GM19328 (cell line): Measurements from ENCODE around the gene SPINK4.
A peak's percentile ranks its signal among the peaks of the same experiment; 100 is the strongest.

Experiments
- ATAC-seq: cut with Tn5 transposase; IDR thresholded peaks from one replicate; pipeline ENCODE4 v1.9.1; 2021; ENCODE audit warnings: mild to moderate bottlenecking, moderate library complexity; ENCODE audit not compliant: unreplicated experiment

Gene SPINK4

GRCh38 chr9:33239921-33240320, at the start of gene SPINK4:
SPINK4 (plus strand) TSS chr9:33240167; CDS start chr9:33240209, 42 bp downstream.
- no peak for ATAC-seq

DNA sequence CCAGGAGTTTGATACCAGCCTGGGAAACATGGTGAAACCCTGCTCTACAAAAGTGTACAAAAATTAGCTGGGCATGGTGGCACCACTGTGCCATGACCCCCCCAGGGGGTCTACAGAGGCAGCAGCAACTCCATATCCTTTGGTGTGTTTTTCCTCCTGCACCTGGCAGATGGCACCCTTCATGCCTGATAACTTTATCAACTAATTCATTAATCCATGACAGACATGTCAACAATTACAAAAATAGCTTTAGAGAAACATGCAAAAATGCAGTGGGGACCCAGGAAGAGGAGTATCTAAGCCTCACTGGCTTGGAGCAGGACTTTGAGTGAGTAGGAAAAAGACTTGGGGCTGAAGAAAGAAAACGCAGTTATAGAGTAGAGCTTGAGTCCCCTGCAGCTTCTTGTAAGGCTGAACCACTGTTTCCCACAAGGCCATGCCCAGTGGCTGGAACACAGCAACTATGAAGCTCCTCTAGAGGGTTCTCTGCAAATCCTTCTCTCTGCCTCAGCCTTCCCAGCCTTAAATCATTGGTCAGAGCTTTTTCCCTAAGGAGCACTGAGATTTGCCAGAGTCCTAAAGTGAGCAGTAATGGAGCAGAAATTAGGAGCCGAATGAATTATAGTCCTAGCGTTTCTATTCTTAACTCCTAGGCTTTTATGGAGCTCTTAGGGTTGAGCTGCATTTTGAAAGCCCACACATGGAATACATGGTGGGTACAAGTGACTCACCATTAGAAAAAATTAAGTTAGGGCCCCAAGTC, 47.3 kb upstream of the SPINK4 start:
- no peak for ATAC-seq

DNA sequence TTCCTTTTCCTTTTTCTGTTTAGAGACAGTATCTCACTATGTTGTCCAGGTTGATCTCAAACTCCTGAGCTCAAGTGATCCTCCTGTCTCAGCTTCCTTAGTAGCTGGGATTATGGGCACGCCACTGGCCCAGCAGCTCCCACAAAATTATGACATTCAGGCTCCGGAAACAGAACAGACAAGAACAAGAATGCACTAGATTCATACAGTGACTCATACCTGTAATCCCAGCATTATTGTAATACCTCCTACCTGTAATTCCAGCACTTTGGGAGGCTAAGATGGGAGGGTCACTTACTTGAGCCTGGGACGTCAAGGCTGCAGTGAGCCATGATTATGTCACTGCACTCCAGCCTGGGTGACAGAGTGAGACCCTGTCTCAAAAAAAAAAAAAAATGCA, 46.1 kb upstream of the SPINK4 start:
- ATAC-seq, result no peak

DNA sequence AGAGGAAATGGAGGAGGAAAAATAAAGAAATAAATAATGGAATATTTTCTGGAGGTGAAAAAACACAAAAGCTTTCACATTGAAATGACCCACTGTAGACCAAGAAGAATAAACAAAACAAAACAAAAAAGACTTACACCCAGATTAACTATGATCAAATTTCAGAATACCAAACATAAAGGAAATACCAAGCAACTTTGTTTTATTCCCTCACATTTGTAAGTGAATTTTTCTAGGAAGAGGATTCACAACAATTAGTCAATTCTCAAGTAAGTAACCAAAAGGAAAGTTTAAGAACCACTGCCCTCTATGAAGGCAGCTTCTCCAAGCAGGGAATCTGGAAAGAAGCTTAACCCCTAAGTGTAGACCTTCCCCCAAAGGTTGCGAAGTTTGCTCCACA, 43.2 kb upstream of the SPINK4 start:
- ATAC-seq, result no peak

DNA sequence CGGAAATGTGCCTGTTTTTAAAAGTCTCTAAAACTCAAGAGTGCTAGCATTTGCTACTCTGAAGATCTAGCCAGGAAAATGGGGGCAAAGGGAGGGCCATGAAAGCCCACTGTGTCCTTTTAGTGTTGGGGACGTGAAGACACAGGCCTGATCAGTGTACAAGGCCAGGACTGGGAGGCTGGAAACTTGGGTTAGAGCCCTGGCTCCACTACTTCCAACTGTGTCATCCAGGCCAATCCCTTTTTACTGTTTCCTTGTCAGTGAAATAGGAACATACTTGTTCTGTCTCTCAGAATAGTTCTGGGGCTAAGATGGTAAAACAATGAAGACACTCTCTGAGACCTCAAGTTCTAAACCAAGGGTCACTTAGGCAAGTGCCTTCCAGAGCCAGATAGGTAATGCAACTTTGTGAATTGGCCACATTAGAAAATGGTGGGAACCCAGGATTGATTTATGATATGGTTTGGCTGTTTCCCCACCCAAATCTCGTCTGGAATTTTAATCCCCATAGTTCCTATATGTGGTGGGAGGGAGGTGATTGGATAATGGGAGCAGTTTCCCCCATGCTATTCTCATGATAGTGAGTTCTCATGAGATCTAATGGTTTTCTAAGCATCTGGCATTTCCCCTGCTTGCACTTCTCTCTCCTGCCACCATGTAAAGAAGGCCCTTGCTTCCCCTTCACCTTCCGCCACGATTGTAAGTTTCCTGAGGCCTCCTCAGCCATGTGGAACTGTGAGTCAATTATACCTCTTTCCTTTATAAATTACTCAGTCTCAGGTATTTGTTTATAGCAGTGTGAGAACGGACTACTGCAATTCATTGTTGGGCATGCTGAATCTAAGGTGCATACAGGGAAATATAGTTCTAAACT, 42.5 kb upstream of the SPINK4 start:
- no peak for ATAC-seq

GRCh38 chr9:33198165-33198564, 41.8 kb upstream of the SPINK4 start:
- no peak for ATAC-seq

DNA sequence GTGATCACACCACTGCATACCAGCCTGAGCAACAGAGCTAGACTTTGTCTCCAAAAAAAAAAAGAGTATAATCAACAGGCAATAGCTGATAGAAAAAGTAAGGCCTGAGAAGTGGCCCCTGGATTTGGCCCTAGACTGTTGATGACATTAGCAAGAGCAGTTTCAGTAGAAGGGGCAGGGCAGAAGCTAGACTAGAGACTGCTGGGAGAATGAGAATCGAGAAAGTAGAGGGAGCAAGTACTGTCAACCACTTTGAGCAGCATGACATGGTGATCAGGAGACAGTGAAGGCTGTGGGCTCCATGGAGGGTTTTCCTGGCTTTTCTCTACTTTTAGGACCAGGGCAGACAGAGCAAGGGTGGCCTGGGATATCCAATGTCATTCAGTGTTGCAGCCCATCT, 37.9 kb upstream of the SPINK4 start:
- ATAC-seq, result peak; percentile 34

- peak; percentile 99 for ATAC-seq
These were observed 37.3 kb upstream of the SPINK4 start for GRCh38 chr9:33202552-33203201.

DNA sequence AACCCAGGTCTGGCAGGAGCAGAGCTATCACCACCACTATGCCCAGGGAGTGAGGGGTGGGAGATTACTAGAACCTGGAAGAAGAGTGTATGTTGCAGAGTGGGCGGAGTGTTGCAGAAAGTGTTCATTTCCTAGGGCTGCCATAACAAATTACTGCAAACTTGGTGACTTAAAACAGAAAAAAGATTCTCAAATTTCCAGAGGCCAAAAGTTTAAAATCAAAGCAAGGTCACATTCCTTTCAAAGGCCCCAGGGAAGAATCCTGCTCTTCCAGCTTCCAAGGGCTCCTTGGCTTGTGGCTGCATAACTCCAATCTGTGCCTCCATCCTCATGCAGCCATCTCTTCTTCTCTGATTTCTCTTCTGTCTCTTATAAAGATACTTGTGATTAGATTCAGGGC, 30.6 kb upstream of the SPINK4 start:
- ATAC-seq, result no peak

DNA sequence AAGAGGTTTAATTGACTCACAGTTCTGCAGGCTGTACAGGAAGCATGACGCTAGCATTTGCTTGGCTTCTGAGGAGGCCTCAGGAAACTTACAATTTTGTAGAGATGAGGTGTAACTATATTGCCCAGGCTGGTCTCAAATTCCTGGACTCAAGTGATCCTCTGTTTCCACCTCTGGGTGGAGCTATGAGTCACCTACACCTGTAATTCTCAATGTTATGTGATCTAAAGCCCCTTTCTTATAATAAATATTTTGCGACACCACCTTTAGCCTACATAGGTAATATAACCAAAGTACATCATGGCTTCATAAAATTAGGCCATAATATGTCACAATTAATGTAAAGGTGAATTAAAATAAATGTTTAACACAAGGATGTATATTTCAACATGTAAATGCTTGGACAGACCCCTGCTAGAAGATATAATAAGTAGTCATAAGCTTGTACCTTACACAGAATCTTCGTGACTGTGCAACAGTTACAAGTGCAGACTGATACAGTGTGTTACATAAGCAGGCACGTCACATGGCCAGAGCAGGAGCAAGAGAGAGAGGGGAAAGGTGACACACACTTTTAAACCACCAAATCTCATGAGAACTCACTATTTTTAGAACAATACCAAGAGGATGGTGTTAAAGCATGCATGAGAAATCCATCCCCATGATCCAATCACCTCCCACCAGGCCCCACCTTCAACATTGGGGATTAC, 29.8 kb upstream of the SPINK4 start:
- no peak for ATAC-seq

DNA sequence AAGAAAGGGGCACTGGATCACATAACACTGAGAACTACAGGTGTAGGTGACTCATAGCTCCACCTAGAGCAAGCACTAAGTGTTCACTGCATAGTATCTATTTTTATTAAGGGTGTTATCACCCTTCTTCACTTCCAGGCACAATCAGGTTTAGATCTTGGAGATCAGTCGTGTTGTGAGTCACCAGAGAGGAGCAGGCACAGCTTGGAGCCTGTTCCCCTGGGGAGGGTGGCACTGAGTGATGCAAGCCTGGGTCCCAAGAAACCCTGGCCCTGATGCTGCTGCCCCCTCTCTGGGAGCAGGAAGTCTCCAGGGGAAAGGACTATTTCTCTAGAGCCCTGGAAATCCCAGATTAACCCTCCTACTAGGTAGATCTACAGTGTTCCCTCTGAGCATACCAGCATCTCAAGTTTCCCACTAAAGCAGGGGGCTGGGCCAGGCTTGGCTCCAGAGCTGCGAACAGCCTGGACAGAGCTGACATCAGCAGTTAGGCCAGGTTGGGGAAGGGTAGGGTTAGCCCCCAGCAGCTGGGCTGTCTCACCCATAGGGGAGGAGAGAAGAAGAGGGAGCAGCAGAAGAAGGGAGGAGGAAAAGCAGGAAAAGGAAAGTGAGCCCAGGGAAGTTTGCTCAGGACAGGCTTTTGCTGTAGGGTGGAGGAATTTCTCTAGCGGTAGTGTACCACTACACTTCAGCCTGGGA, 28.1 kb upstream of the SPINK4 start:
- ATAC-seq, result no peak

GRCh38 chr9:33220681-33221567, 19.0 kb upstream of the SPINK4 start:
- ATAC-seq, result no peak

DNA sequence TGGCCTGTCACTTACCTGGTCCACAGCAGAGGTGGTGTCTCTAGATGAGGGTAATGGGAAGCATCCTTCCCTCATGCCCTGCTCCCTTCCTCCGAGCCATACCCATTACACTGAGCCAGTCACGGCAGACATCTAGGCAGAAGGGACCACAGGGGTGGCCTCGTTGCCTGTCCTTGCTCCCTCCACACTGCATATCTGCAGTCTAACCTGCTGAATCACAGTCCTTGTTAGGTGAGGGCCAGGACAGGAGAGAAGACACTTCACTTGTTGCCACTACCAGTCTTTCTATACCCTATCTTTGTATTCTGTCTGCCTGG, 18.4 kb upstream of the SPINK4 start:
- ATAC-seq, result no peak

- no peak for ATAC-seq
These were observed 17.9 kb upstream of the SPINK4 start for GRCh38 chr9:33222031-33222430.

GRCh38 chr9:33223696-33224095, 16.3 kb upstream of the SPINK4 start:
- ATAC-seq, result no peak

GRCh38 chr9:33225319-33226147, 14.4 kb upstream of the SPINK4 start:
- no peak for ATAC-seq

DNA sequence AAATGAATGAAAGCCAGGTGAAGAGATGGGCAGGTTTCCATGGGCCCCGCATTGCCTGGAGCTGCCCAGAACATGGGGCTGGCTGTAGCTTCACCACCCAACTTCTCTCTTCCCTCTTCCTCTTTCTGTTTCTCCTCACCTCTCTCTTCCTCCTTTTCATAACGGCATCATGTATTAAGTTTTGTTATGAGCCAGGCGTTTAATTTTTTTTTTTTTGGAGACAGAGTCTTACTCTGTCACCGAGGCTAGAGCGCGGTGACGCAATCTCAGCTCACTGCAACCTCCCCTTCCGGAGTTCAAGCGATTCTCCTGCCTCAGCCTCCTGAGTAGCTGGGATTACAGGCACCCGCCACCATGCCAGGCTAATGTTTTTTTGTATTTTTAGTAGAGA, 13.0 kb upstream of the SPINK4 start:
- no peak for ATAC-seq

- ATAC-seq, result no peak
These were observed 12.2 kb upstream of the SPINK4 start for GRCh38 chr9:33227741-33228140.

- ATAC-seq, result no peak
These were observed 11.4 kb upstream of the SPINK4 start for GRCh38 chr9:33228606-33229005.
